ENCODE measurements around the gene LVRN. TPM values are rescaled to one million over a fixed set of nuclear protein-coding genes. Genes with fewer than 3 reads are reported as not detected.

Gene LVRN
- total and polyA plus RNA-seq, 10 donors = 0.11 to 0.77 (median 0.28) TPM; not detected in 4

DNA sequence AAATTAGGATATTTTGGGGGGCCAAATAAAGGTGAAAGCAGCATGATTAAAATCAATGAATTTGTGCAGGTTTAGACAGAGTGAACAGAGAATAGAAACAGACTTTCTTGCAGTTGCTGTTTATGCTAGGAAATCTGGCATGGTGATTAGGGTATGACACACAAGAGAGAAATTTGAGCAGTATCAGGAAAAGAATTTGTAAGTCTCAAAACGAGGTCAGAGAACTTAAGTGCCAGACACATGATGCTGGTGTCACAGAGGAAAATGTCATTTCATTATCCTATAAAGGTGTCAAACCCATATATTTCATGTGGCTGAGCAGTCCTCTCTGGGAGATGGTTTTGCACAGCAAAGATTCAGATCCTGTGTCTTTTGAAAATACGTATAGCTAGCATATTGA is 15.7 kb downstream of the LVRN start:
- intact Hi-C loops (cut with DNase I; ENCODE audit: low total_unique reads) = no loop called here
- Histone ChIP-seq H3K4me3 (no peak overlapping the region), H3K9me3 (peaks cover 0 to 5% (median under 1%) of the 10 kb centered on the region in 8 donors), H3K4me1 (peaks cover 0 to 7% (median 0%) of the 10 kb centered on the region in 6 donors), H3K27me3 (replicated peaks in 1 of 7) (peaks cover 0 to 6% (median 0%) of the 10 kb centered on the region in 7 donors), H3K27ac (no peak overlapping the region), H3K36me3 (no peaks in the 10 kb centered on the region)
- WGBS, 5 donors = 46 to 71% (median 58%) methylated on average over 2 of the region's 2 CpGs
- DNase-seq = no peak
- TF ChIP-seq POLR2A (IDR thresholded peaks at IDR 0.05) = no peak
- no peak for TF ChIP-seq POLR2AphosphoS5 (IDR thresholded peaks at IDR 0.05)

DNA sequence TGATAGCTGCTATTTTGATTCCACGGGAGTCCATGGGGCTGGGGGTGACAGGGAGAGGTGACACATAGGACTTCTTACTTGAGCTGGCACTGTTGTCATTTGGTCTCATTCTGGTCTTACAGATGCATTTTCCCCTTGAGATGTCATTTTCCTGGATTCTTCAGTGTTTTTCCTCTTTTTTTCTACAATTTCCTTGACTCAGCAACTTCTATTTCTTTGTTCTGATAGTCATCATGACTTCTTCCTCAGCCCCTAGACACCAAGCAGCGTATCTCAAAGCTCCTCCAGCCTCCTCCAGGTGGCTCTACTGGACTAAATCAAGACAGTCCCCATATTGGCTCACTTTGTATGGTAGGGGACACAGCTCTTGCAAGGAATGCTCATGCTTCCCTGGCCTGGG is 16.5 kb downstream of the LVRN start:
- Histone ChIP-seq H3K27ac (no peak overlapping the region), H3K36me3 (no peaks in the 10 kb centered on the region), H3K27me3 (replicated peaks in 1 of 7) (peaks cover 0 to 5% (median 0%) of the 10 kb centered on the region in 7 donors), H3K4me3 (no peak overlapping the region), H3K9me3 (no peaks in the 10 kb centered on the region), H3K4me1 (peaks cover 0 to 7% (median 0%) of the 10 kb centered on the region in 6 donors)
- WGBS, 5 donors = 84 to 95% (median 89%) methylated on average over 2 of the region's 2 CpGs
- TF ChIP-seq, protein P1, sequence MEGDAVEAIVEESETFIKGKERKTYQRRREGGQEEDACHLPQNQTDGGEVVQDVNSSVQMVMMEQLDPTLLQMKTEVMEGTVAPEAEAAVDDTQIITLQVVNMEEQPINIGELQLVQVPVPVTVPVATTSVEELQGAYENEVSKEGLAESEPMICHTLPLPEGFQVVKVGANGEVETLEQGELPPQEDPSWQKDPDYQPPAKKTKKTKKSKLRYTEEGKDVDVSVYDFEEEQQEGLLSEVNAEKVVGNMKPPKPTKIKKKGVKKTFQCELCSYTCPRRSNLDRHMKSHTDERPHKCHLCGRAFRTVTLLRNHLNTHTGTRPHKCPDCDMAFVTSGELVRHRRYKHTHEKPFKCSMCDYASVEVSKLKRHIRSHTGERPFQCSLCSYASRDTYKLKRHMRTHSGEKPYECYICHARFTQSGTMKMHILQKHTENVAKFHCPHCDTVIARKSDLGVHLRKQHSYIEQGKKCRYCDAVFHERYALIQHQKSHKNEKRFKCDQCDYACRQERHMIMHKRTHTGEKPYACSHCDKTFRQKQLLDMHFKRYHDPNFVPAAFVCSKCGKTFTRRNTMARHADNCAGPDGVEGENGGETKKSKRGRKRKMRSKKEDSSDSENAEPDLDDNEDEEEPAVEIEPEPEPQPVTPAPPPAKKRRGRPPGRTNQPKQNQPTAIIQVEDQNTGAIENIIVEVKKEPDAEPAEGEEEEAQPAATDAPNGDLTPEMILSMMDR (IDR thresholded peaks at IDR 0.05 in 8 of 11, conservative IDR thresholded peaks at IDR 0.05 in 3 of 11) = no peak
- no peak for TF ChIP-seq POLR2AphosphoS5 (IDR thresholded peaks at IDR 0.05)
- no peak for TF ChIP-seq POLR2A (IDR thresholded peaks at IDR 0.05)
- intact Hi-C loops (cut with DNase I; ENCODE audit: low total_unique reads) = no loop called here
- DNase-seq = no peak

DNA sequence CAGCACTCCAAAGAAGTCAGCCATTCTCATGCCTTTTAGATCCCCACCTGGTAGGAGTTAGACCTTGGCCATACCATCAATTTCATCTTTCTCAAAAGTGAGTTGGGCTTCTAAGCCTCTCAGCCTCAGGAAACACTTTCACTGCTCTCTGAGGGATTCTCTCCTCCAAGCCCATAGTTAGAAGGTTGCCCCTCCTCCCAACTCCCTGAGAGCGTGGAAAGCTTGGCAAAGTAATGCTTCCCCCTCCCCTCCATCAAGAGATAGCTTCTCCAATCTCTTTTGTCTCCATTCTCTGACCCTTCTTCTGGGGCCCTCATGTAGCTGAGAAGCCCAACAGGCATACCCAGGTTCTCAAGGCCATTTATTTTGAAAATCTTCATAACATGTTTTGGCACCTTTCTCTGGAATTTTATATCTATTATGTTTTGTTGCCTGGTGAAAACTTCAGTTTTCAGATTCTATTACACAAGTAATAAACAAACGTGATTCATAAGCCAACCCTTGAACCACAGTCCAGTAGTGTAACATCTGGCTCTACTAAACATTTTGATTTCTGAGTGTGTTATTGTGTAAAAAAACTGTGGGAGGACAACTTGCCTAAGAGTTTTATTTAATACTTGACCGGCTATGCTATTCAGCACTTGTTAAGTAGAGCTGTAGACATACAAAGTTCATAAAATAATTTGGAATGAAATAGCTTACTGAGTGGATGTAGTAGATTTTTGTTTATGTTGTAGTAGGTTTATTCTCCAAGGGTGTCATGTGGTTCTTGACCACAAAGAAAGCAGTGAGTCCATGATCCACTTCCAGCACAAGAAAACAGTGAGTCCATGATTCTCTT is 17.1 kb downstream of the LVRN start:
- H3K27ac ChIP-seq = no peak overlapping the region
- peaks cover 0 to 5% (median 0%) of the 10 kb centered on the region in 7 donors for H3K27me3 ChIP-seq (replicated peaks in 1 of 7)
- peaks cover 0 to 7% (median 0%) of the 10 kb centered on the region in 6 donors for H3K4me1 ChIP-seq
- TF ChIP-seq POLR2A (IDR thresholded peaks at IDR 0.05) = no peak
- TF ChIP-seq POLR2AphosphoS5 (IDR thresholded peaks at IDR 0.05) = no peak
- TF ChIP-seq, protein P1 (IDR thresholded peaks at IDR 0.05 in 8 of 11, conservative IDR thresholded peaks at IDR 0.05 in 3 of 11) = no peak
- WGBS, 5 donors = 78 to 85% (median 81%) methylated on average over 3 of the region's 3 CpGs
- no peak for DNase-seq
- H3K36me3 ChIP-seq = no peaks in the 10 kb centered on the region
- no peak overlapping the region for H3K4me3 ChIP-seq
- intact Hi-C loops (cut with DNase I; ENCODE audit: low total_unique reads) = no loop called here
- H3K9me3 ChIP-seq = no peaks in the 10 kb centered on the region

DNA sequence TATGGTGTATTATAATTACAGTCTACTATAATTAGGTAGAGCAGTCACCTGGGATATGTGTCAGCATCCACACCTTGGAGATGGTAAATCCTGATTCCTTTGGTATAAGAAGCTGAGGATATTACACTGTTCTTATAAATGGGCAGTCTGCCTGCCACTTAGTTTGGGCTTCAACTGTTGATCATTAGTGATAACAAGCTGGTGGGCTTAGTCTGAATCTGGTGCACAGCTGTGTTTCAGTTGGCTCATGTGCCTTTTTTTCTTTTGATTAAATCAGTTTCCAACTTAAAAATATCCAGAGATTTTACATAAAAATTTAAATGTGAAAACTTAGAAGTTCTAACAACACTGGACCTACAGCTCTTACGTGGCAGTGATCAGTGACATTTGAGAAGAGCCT is 21.2 kb downstream of the LVRN start:
- Histone ChIP-seq H3K36me3 (no peaks in the 10 kb centered on the region), H3K9me3 (no peaks in the 10 kb centered on the region), H3K27ac (no peak overlapping the region), H3K27me3 (replicated peaks in 1 of 7) (no peaks in the 10 kb centered on the region), H3K4me3 (no peak overlapping the region), H3K4me1 (no peaks in the 10 kb centered on the region)
- TF ChIP-seq POLR2A (IDR thresholded peaks at IDR 0.05) (no peak), POLR2AphosphoS5 (IDR thresholded peaks at IDR 0.05) (no peak)
- TF ChIP-seq, protein P1 (IDR thresholded peaks at IDR 0.05 in 8 of 11, conservative IDR thresholded peaks at IDR 0.05 in 3 of 11) = no peak
- DNase-seq = no peak
- 88 to 96% (median 93%) methylated on average over 1 of the region's 1 CpG for WGBS, 5 donors
- intact Hi-C loops (cut with DNase I; ENCODE audit: low total_unique reads) = no loop called here

Measured in spleen (tissue), 11 donors.